ENCODE results near the gene RTN4R.

The RTN4R gene

GRCh38 chr22:20254975-20255946, 12.9 kb downstream of the RTN4R start:
- no peak for DNase-seq

- DNase-seq = no peak
Observed at GRCh38 chr22:20253161-20253560, 15.0 kb downstream of the RTN4R start.

- DNase-seq = no peak
Observed at GRCh38 chr22:20251981-20252380, 16.1 kb downstream of the RTN4R start.

GRCh38 chr22:20251491-20251890, 16.6 kb downstream of the RTN4R start:
- DNase-seq = no peak

GRCh38 chr22:20249797-20250354, 18.2 kb downstream of the RTN4R start:
- no peak for DNase-seq

GRCh38 chr22:20248461-20248978, 19.6 kb downstream of the RTN4R start:
- no peak for DNase-seq

- DNase-seq = no peak
Observed at GRCh38 chr22:20247608-20248171, 20.4 kb downstream of the RTN4R start.

GRCh38 chr22:20247010-20247505, 21.1 kb downstream of the RTN4R start:
- no peak for DNase-seq

- DNase-seq = peak; percentile 35
Observed at GRCh38 chr22:20246368-20247009, 21.6 kb downstream of the RTN4R start.

- no peak for DNase-seq
Observed at GRCh38 chr22:20245577-20246367, 22.3 kb downstream of the RTN4R start.

- peak; percentile 38 for DNase-seq
Observed at GRCh38 chr22:20244691-20245576, 23.2 kb downstream of the RTN4R start.

- DNase-seq = no peak
Observed at GRCh38 chr22:20244250-20244648, 23.9 kb downstream of the RTN4R start.

GRCh38 chr22:20243537-20244249, 24.4 kb downstream of the RTN4R start:
- peak; percentile 69 for DNase-seq

- DNase-seq = no peak
Observed at GRCh38 chr22:20243176-20243536, 25.0 kb downstream of the RTN4R start.

GRCh38 chr22:20242393-20243175, 25.5 kb downstream of the RTN4R start:
- DNase-seq = no peak

- no peak for DNase-seq
Observed at GRCh38 chr22:20241579-20242392, 26.3 kb downstream of the RTN4R start.

- no peak for DNase-seq
Observed at GRCh38 chr22:20240900-20241299, 27.2 kb downstream of the RTN4R start.

- peak; percentile 55 for DNase-seq
Observed at GRCh38 chr22:20240447-20240764, 27.7 kb downstream of the RTN4R start.

All from NCI-H2227 treated with DMSO at 0.1 percent for 48 hours (cell line).